ENCODE results near the gene NFIA. TPM values are rescaled to one million over a fixed set of nuclear protein-coding genes. Genes with fewer than 3 reads are reported as not detected.

The NFIA gene
- total and polyA plus RNA-seq, 10 of the 15 experiments (the other 5 are each of a cell fraction or from before 2014, with no cell fraction given): 0.10 to 0.16 TPM; not detected in 8

- ChIA-PET SMC1A (ENCODE audit: uncharacterized antibody, unreplicated experiment) (no interaction called here), CTCF (no interaction called here)
- no peaks in the 10 kb centered on the region for H3K79me2 ChIP-seq (ENCODE audit: control insufficient read depth, insufficient read depth, low read length)
Observed at GRCh38 chr1:61356016-61356415, 273.7 kb downstream of the NFIA start.

More at GRCh38 chr1:61356016-61356415, 273.7 kb downstream of the NFIA start:
- Histone ChIP-seq H3K9ac (ENCODE audit: control insufficient read depth, insufficient read depth, low read length) (no peak overlapping the region), H3K9me3 (replicated peaks; ENCODE audit: control insufficient read depth, insufficient read depth, low read length) (no peaks in the 10 kb centered on the region), H2AFZ (ENCODE audit: control insufficient read depth, low read depth, low read length) (no peak overlapping the region), H4K20me1 (ENCODE audit: control insufficient read depth, insufficient read depth) (no peaks in the 10 kb centered on the region), H3K36me3 (ENCODE audit: control insufficient read depth in 2 of 2, insufficient read depth in 2 of 2, low read length in 1 of 2) (no peaks in the 10 kb centered on the region), H3K27ac (ENCODE audit: control insufficient read depth, insufficient read depth) (no peak overlapping the region), H3K4me1 (ENCODE audit: control insufficient read depth, insufficient read depth, low read length) (no peaks in the 10 kb centered on the region), H3K4me3 (no peak overlapping the region), H3K27me3 (replicated peaks in 1 of 2; ENCODE audit: control insufficient read depth in 2 of 2, insufficient read depth in 2 of 2, low read length in 1 of 2) (peaks cover 0 to 2% of the 10 kb centered on the region in 2 experiments; a peak in 2 of 4 replicates), H3K4me2 (ENCODE audit: control insufficient read depth, insufficient read depth) (no peak overlapping the region)
- DNase-seq (ENCODE audit: low read depth, low spot score) (no peak), ATAC-seq (no peak), FAIRE-seq (no peak)
- BruUV-seq (replicated peaks): no TSS peak
- ChIA-PET POLR2A (no interaction called here), RAD21 (ENCODE audit: unreplicated experiment) (no interaction called here)
- in situ Hi-C loops (cut with MboI) (no loop called here), intact Hi-C loops (cut with micrococcal nuclease; ENCODE audit: unreplicated experiment) (no loop called here)
- no peak for TF ChIP-seq ZBTB4 (CRISPR knock-in tag; IDR thresholded peaks at IDR 0.05)
- no peak for TF ChIP-seq FOS (IDR thresholded peaks at IDR 0.05; ENCODE audit: borderline replicate concordance, extremely low read depth, insufficient read length)
- TF ChIP-seq ZZZ3 (IDR thresholded peaks at IDR 0.05; ENCODE audit: control insufficient read depth, insufficient read length, low read depth): no peak
- TF ChIP-seq NRF1 (conservative IDR thresholded peaks at IDR 0.05; ENCODE audit: low read depth, low read length): no peak
- TF ChIP-seq EED (IDR thresholded peaks at IDR 0.05; ENCODE audit: low read depth): no peak
- no peak for TF ChIP-seq SMC3 (IDR thresholded peaks at IDR 0.05; ENCODE audit: borderline replicate concordance, low read length)
- no peak for TF ChIP-seq GABPA (IDR thresholded peaks at IDR 0.05; ENCODE audit: low read depth)
- no peak for TF ChIP-seq SIN3A (IDR thresholded peaks at IDR 0.05; ENCODE audit: low read depth, low read length)
- TF ChIP-seq STAT3 (IDR thresholded peaks at IDR 0.05; ENCODE audit: low read depth, low read length): no peak
- TF ChIP-seq USF1 (IDR thresholded peaks at IDR 0.05; ENCODE audit: borderline replicate concordance, extremely low read length, insufficient read depth, low read depth, low read length): no peak
- TF ChIP-seq CHD4 (IDR thresholded peaks at IDR 0.05): no peak
- TF ChIP-seq DPF2 (IDR thresholded peaks at IDR 0.05): no peak
- no peak for TF ChIP-seq TARDBP (IDR thresholded peaks at IDR 0.05; ENCODE audit: borderline replicate concordance)
- no peak for TF ChIP-seq ZBTB40 (IDR thresholded peaks at IDR 0.05; ENCODE audit: borderline replicate concordance)

Data from GM12878 (cell line).